Panc1 (cell line): ENCODE data around the gene PROZ. TPM values are rescaled to one million over a fixed set of nuclear protein-coding genes. Genes with fewer than 3 reads are reported as not detected.

Source experiments
- ATAC-seq: fragments of 200-7000 bp; cut with Tn5 transposase; 2 replicates; pipeline ENCODE4 v1.9.1; 2020; ENCODE audit warnings: mild to moderate bottlenecking, moderate library complexity
- BruUV-seq: library from RNA; stranded (reverse); fragments of 400-500 nt; replicated peaks from 2 replicates; lab custom pipeline; 2021; lab: Mats Ljungman, UMichigan
- CTCF ChIA-PET: fragments of 300-600 bp; sonication (Branson Sonifier 250); formaldehyde crosslinking; loops from one replicate; lab custom pipeline; 2022; ENCODE audit warnings: antibody characterized with exemption; lab: Charles Lee
- POLR2A ChIA-PET: fragments of 300-600 bp; sonication (Branson Sonifier 250); formaldehyde crosslinking; loops from one replicate; lab custom pipeline; 2022; ENCODE audit warnings: antibody characterized with exemption; lab: Charles Lee
- DNase-seq: peaks from one replicate; pipeline ENCODE4 v3.0.0-alpha.2; 2010; ENCODE audit warnings: low read depth, low spot score
- H3K27ac ChIP-seq: 2 replicates; pipeline ENCODE4 v1.5.1; 2011; ENCODE audit warnings: mild to moderate bottlenecking, low read length, inconsistent platforms
- H3K27me3 ChIP-seq: fragments of 200-500 bp; sonication (Bioruptor generic); 2 replicates; pipeline ENCODE4 v1.6.0; 2014; ENCODE audit warnings: low read length, inconsistent platforms; ENCODE audit not compliant: control insufficient read depth, insufficient read depth
- H3K36me3 ChIP-seq: fragments of 200-500 bp; sonication (Bioruptor generic); 2 replicates; pipeline ENCODE4 v1.5.1; 2014; ENCODE audit warnings: inconsistent platforms, mild to moderate bottlenecking, low read length, moderate library complexity; ENCODE audit not compliant: control insufficient read depth, insufficient read depth
- H3K4me1 ChIP-seq: 2 replicates; pipeline ENCODE4 v1.5.1; 2011; ENCODE audit warnings: inconsistent platforms, mild to moderate bottlenecking, low read length, moderate library complexity; ENCODE audit not compliant: control insufficient read depth, insufficient read depth
- H3K4me3 ChIP-seq, 2 experiments: 2 replicates each; pipeline ENCODE4 v1.5.1; 2011 to 2012; ENCODE audit warnings: low read depth in 2 of 2, low read length in 2 of 2, mild to moderate bottlenecking in 2 of 2, inconsistent platforms in 1 of 2, moderate library complexity in 1 of 2
- H3K9me3 ChIP-seq: fragments of 200-500 bp; sonication (Bioruptor generic); 2 replicates; pipeline ENCODE4 v1.5.1; 2014; ENCODE audit warnings: low read depth, mild to moderate bottlenecking, inconsistent platforms, low read length, moderate library complexity; ENCODE audit not compliant: control insufficient read depth, insufficient read depth
- CTCF ChIP-seq: fragments of 450-650 bp; IDR thresholded peaks from 2 replicates; pipeline ENCODE4 v1.5.1; 2017; ENCODE audit warnings: mild to moderate bottlenecking
- POLR2AphosphoS5 ChIP-seq: IDR thresholded peaks from 2 replicates; pipeline ENCODE4 v1.6.1; 2012; ENCODE audit warnings: mild to moderate bottlenecking, low read depth, low read length, moderate library complexity
- REST ChIP-seq, 2 experiments: IDR thresholded peaks; 2 replicates each; pipeline ENCODE4 v1.6.1; 2011 to 2012; ENCODE audit warnings: low read depth in 2 of 2, control low read depth in 1 of 2, low read length in 1 of 2, mild to moderate bottlenecking in 1 of 2, moderate library complexity in 1 of 2; ENCODE audit not compliant: insufficient read depth in 1 of 2
- SIN3A ChIP-seq: IDR thresholded peaks from 2 replicates; pipeline ENCODE4 v1.6.1; 2012; ENCODE audit warnings: low read depth, mild to moderate bottlenecking, low read length, moderate library complexity, borderline replicate concordance; ENCODE audit not compliant: insufficient read depth
- TCF7L2 ChIP-seq: IDR thresholded peaks from 2 replicates; pipeline ENCODE4 v1.6.1; 2011; ENCODE audit warnings: mild to moderate bottlenecking, low read depth, low read length, inconsistent platforms
- in situ Hi-C: cut with HindIII; loops from 2 replicates; pipeline ENCODE4 v1.10.0; 2016; ENCODE audit warnings: low sequenced_read_pairs, low pct_unique_long_range_greater_than_20kb
- intact Hi-C: fragments of 100-400 bp; cut with micrococcal nuclease; formaldehyde crosslinking; loops from one replicate; pipeline ENCODE4 v1.10.0; 2022; ENCODE audit not compliant: unreplicated experiment
- total RNA-seq: library from RNA; stranded (reverse); gene quantifications from one replicate; pipeline ENCODE4 v1.2.1, GENCODE V29; 2021; ENCODE audit not compliant: unreplicated experiment

Gene PROZ
- total RNA-seq, 1 experiment from 2014 or later, result not detected

GRCh38 chr13:113166681-113167080 lies 8.2 kb downstream of the PROZ start:
- Histone ChIP-seq H3K9me3 (no peaks in the 10 kb centered on the region), H3K4me1 (no peaks in the 10 kb centered on the region; the same call in 1 of the 2 replicates), H3K27ac (no peak overlapping the region), H3K27me3 (no peaks in the 10 kb centered on the region), H3K36me3 (no peaks in the 10 kb centered on the region; the same call in 1 of the 2 replicates), H3K4me3 (no peak overlapping the region)
- TF ChIP-seq CTCF, result no peak
- no peak for TF ChIP-seq TCF7L2
- TF ChIP-seq POLR2AphosphoS5, result no peak
- TF ChIP-seq SIN3A, result no peak
- TF ChIP-seq REST (IDR thresholded peaks at IDR 0.05; ENCODE audit: insufficient read depth in 1 of 2, low read depth in 2 of 2, low read length in 1 of 2), result no peak
- POLR2A ChIA-PET, result no interaction called here
- in situ Hi-C loops, result no loop called here
- no peak for ATAC-seq
- DNase-seq, result no peak
- CTCF ChIA-PET, result no interaction called here
- BruUV-seq, result no TSS peak
- intact Hi-C loops, result no loop called here

- CTCF ChIA-PET, result no interaction called here
- H3K4me3 ChIP-seq, result no peak overlapping the region
- ATAC-seq, result no peak
Observed at GRCh38 chr13:113167155-113167554, 8.7 kb downstream of the PROZ start.

More at GRCh38 chr13:113167155-113167554, 8.7 kb downstream of the PROZ start:
- TF ChIP-seq REST (IDR thresholded peaks at IDR 0.05; ENCODE audit: insufficient read depth in 1 of 2, low read depth in 2 of 2, low read length in 1 of 2), result no peak
- TF ChIP-seq SIN3A, result no peak
- no peak for TF ChIP-seq POLR2AphosphoS5
- no peak for TF ChIP-seq TCF7L2
- TF ChIP-seq CTCF, result no peak
- Histone ChIP-seq H3K9me3 (no peaks in the 10 kb centered on the region), H3K36me3 (no peaks in the 10 kb centered on the region; the same call in 1 of the 2 replicates), H3K27me3 (no peaks in the 10 kb centered on the region), H3K4me1 (no peaks in the 10 kb centered on the region; the same call in 1 of the 2 replicates), H3K27ac (no peak overlapping the region)
- in situ Hi-C loops (no loop called here), intact Hi-C loops (no loop called here)
- no peak for DNase-seq
- BruUV-seq, result no TSS peak
- POLR2A ChIA-PET, result no interaction called here
